Measurements from ENCODE around the gene SIK1.
"Not testable (repeated sequence)": the region's sequence is repeated elsewhere in the genome, so short reads cannot be mapped to it uniquely, and the experiment has no call there.

DNA sequence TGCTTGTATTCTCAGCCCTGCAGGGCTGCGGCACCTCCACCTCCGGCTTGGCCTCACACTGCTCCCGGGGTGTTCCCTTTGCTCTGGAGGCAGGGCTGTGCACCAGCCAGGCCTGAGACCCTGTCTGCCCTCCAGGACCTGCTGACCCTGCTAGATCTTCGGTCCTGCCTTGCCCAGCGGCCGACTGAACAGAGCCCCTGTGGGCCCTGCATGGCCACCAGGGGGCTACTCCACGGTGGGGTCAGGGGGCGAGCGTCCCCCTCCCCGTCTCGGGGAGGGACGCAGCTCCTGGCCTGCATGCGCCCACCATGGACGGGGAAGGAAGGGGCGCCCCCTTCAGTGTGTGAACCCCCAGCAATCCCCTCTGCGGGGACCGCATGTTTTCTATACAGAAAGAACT, 36.0 kb upstream of the SIK1 start:
- not testable (repeated sequence) for TF ChIP-seq NR1H2 (CRISPR knock-in tag; IDR thresholded peaks at IDR 0.05); GTF2I (CRISPR knock-in tag; conservative IDR thresholded peaks at IDR 0.05); NFE2L1 (CRISPR knock-in tag; IDR thresholded peaks at IDR 0.05); ZBTB21 (CRISPR knock-in tag; IDR thresholded peaks at IDR 0.05; ENCODE audit: borderline replicate concordance)
- TF ChIP-seq, protein P1, sequence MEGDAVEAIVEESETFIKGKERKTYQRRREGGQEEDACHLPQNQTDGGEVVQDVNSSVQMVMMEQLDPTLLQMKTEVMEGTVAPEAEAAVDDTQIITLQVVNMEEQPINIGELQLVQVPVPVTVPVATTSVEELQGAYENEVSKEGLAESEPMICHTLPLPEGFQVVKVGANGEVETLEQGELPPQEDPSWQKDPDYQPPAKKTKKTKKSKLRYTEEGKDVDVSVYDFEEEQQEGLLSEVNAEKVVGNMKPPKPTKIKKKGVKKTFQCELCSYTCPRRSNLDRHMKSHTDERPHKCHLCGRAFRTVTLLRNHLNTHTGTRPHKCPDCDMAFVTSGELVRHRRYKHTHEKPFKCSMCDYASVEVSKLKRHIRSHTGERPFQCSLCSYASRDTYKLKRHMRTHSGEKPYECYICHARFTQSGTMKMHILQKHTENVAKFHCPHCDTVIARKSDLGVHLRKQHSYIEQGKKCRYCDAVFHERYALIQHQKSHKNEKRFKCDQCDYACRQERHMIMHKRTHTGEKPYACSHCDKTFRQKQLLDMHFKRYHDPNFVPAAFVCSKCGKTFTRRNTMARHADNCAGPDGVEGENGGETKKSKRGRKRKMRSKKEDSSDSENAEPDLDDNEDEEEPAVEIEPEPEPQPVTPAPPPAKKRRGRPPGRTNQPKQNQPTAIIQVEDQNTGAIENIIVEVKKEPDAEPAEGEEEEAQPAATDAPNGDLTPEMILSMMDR (IDR thresholded peaks at IDR 0.05): not testable (repeated sequence)

All from WTC11 (cell line).